ENCODE results near the gene ISCU.
A peak's percentile ranks its signal among the peaks of the same experiment; 100 is the strongest.

ISCU gene

DNA sequence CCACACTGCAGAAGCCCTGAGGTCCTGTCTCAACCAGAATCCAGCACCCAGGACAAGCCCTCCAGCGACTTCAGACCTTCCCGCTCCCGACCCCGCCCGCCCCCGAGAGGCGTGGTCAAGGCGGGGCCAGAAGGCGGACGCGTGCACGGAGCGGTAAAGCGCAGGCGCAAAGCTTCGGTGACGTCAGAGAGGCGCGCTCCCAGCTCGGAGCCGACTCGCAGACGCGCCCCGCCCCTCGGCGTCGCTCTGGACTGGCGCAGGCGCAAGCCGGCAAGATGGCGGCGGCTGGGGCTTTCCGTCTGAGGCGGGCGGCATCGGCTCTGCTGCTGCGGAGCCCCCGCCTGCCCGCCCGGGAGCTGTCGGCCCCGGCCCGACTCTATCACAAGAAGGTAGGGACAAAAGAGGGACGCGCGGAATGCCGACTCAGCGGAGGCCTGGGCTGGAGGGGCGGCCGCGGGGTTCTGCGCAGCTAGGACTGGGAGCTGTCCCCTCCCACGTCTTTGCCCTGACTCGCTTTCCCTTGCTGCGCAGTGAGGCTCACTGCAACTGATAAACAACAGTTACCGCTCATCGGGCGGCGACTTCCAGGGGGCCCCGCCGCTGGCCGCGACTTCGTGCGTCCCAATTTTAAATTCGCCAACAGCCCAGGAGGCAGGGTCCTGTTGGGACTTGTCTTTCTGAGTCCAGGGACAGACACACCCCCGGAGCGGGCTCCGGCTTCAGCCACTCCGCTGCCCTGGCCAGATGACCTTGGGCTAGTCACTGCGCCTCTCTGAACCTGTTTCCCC lies at the start of gene ISCU:
TSS of gene ISCU (plus strand) at position 249 of the 788 bp plus-strand sequence. CDS start at position 276, 27 bp downstream.
- DNase-seq (ENCODE audit: low read depth) = peak; percentile 97

DNA sequence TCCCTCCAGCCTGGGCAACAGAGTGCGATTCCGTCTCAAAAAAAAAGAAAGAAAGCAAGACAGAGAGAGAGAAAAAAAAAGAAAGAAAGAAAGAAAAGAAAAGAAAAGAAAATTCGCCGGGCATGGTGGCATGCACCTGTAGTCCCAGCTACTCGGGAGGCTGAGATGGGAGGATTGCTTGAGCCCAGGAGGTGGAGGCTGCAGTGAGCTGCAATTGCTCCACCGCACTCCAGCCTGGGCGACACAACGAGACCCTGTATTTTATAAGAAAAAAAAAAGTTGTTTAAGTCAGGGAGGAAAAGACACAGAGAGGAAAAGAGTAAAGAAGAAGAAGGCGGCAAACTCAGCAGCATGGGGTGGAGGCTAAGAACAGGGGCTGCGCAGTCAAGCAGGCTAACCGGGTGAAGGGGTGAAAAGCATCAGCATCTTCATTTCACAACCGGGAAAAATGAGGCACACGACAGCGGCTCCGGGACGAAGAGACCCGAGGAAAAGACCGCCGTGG lies 47.9 kb upstream of the ISCU start:
- DNase-seq (ENCODE audit: low read depth) = no peak

DNA sequence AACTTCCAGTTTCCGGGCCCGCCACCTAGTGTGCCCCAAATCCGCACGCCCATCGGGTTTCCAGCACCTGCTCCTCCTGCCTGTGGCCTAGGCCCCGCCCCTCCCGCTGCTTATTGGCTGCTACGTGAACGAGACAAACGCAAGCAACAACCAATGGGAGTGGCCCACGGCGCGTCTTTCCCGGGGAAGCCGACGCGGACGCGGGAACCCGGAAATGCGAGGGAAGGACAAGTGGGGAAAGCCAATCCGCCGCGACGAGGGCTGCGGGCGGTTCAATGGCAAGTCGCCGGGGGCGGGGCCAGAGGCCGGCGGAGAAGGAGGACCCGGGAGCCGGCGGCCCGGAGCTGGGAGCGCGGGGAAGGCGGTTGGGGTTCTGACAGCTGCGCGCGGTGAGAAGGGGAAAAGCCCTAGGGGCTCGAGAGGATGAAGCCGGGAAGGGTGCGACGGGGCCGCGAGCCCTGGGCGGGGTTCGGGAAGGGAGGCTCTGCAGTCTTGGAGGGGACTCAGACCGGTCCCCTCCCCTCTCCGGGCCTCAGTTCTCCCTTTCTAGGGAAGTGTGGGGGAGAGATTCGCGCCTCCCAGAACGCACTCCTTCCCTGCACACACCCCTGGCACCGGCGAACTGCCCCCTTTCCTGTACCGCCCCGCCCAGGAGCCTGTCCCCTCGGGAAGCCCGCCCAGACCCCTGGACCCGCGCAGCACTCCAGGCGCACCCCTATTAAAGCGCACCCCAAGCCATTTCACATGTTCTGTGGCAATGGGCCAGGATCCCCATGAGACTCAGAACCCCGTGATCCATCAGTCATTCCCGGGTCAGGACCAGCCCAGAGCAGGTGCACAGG lies 47.2 kb upstream of the ISCU start, which contains the start of gene FICD:
TSS of gene FICD (plus strand) at position 305 of the 842 bp plus-strand sequence. CDS start 1,696 bp downstream, outside the sequence.
- DNase-seq (ENCODE audit: low read depth) = peak; percentile 99

DNA sequence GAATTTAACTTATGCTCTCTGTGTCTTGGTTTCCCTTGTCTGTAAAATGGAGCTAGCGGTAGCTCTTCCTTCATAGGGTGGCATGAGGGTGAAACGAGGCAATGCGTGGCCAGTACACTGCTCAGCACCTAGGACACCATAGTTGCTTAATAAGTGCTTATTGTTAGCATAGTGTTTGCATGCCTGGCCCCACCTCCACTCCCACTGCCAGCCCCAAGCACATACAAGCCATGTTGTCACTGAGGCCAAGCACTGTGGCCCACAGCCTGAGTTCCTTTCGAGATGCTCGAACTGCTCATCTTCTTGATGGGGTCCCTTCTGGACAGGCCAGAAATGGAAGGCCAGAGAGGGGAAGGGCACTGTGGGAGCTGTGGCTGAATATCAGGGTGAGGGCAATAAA lies 46.5 kb upstream of the ISCU start:
- DNase-seq (ENCODE audit: low read depth) = no peak

DNA sequence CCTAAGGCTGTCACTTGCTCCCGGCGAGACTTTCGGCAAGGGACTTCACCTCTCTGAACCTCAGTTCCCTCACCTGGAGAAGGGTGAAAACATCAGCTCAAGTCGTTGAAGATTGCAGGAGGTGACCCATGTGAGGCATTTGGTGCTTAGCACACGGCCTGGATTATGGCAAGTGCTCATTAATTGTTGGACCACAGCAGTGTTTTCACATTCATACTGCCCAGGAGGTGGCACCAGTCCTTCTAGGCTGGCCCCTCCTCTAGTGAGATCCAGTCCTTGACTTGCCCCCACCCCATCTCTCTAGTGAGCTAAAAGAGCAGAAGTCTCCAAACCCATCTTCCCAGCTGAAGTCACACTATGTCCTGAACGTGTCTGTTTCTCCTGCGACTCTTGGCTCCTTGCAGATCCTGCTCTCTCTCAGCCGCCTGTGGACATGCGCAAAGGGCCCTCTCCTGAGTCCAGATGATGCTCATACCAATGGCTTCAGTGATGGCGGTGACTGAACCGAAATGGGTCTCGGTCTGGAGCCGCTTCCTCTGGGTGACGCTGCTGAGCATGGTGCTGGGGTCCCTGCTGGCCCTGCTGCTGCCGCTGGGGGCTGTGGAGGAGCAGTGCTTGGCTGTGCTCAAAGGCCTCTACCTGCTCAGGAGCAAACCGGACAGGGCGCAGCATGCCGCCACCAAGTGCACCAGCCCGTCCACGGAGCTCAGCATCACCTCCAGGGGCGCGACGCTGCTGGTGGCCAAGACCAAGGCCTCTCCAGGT lies 45.7 kb upstream of the ISCU start:
- peak; percentile 47 for DNase-seq (ENCODE audit: low read depth)

DNA sequence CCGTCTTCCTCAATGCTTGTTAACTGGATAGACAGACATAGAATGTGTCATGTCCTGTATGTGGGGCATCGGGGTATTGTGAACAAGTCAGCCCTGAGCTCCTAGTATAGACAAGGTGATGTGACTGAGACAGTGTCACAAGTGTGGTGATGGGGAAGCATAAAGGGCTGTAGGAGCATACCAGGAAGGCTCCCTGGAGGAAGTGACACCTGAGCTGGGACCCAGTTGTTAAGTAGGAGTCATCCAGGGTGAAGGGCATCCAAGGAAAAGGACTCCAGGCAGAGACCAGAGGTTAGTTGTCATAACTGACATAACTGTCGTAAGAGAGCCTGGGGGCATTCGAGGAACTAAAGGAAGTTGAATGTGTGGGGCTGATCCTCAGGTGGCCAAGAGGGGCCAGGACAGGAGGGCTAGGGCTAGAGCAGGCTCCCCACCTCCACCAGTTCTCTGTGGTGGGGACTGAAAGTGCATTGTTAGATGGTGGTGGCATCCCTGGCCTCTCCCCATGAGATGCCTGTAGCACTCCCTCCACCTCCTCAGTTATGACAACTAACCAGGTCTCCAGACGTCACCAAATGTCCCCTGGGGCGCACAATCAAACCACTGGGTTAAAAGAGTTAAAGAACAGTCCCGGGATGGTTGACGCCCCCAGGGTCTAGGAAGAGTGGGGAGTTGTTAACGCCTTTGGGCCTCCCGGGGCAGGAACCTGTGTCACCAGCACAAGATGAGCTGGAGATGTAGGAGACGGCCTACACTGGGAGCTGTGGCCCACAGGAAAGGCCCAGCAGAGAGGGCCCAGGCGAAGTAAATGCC lies 44.9 kb upstream of the ISCU start:
- no peak for DNase-seq (ENCODE audit: low read depth)

DNA sequence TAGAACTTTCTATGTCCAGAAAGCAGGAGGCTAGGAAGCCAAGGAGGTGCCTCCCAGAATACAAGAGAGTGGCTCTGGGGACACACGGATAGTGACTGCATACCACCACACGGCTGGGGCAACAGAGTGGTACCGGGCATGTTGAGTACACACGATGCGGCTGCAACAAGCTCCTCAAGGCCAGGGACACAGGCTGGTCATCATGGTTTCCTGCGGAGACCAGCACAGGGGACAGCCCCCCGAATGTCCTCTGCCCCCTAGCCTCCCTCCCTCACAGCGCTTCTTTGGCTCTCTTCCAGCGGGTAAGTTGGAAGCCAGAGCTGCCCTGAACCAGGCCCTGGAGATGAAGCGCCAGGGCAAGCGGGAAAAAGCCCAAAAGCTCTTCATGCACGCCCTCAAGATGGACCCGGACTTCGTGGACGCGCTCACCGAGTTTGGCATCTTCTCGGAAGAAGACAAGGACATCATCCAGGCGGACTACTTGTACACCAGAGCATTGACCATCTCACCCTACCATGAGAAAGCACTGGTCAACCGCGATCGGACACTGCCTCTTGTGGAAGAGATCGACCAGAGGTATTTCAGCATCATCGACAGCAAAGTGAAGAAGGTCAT lies 44.2 kb upstream of the ISCU start:
- DNase-seq (ENCODE audit: low read depth) = no peak

DNA sequence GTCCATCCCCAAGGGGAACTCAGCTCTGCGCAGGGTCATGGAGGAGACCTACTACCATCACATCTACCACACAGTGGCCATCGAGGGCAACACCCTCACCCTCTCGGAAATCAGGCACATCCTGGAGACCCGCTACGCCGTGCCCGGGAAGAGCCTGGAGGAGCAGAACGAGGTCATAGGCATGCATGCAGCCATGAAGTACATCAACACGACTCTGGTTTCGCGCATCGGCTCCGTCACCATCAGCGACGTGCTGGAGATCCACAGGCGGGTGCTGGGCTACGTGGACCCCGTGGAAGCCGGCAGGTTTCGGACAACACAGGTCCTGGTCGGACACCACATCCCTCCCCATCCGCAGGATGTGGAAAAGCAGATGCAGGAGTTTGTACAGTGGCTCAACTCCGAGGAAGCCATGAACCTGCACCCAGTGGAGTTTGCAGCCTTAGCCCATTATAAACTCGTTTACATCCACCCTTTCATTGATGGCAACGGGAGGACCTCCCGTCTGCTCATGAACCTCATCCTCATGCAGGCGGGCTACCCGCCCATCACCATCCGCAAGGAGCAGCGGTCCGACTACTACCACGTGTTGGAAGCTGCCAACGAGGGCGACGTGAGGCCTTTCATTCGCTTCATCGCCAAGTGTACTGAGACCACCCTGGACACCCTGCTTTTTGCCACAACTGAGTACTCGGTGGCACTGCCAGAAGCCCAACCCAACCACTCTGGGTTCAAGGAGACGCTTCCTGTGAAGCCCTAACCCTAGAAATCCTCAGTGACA lies 43.5 kb upstream of the ISCU start:
- no peak for DNase-seq (ENCODE audit: low read depth)

DNA sequence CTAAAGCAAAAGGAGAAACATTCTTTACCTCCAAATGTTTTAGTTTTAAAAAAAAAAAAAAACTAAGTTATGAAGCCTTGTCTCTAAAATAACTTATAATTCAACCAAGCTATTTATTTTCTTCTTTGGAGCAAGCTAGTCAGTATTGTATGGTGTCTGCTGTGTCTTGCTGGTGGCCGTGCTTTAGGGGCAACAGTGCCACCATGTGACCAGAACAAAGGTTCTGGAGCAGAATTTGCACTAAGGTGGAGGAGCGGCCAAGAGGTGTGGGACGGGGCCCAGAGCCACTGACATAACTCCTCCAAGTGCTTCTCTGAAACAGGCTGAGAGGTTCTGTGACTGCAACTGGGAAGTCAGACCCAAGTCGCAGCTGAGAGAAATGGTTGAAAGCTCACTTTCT lies 42.8 kb upstream of the ISCU start:
- DNase-seq (ENCODE audit: low read depth) = no peak

DNA sequence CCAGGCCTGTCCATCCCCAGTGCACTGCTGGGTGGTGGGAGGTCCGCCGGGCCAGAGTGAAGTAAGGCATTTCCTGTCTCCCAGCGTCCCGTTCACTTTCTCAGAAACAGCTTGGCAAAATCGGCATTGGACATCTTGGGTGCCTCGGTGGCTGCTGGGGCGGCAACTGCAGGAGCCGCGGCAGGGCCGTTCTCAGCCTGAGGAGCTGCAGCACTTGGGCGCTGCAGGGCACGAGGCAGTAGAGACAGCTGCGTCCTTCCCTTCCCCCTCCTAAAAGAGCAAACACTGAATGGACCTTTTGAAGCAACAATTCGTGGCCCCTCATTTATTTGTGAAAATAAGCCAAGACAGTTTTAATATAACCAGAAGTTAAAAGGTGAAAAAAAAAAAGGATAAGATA lies 39.0 kb upstream of the ISCU start:
- no peak for DNase-seq (ENCODE audit: low read depth)

DNA sequence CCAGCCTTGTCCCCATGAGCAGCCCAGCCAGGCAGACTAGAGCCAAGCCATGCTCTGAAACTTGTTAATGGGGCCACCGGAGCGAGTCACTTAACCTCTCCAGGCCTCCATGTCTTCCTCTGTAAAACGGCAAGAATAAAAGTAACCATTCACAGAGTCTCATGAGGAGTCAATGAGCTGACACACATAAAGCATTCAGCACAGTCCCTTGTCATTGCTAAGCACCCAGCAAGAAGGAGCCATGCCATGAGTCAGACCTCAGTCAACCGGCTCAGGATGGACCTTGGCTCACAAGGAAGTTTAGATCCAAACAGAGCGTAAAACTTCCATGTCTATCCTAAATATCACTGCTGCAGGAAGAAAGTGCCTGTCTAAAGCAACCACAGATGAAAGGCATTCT lies 36.7 kb upstream of the ISCU start:
- peak; percentile 92 for DNase-seq (ENCODE audit: low read depth)

DNA sequence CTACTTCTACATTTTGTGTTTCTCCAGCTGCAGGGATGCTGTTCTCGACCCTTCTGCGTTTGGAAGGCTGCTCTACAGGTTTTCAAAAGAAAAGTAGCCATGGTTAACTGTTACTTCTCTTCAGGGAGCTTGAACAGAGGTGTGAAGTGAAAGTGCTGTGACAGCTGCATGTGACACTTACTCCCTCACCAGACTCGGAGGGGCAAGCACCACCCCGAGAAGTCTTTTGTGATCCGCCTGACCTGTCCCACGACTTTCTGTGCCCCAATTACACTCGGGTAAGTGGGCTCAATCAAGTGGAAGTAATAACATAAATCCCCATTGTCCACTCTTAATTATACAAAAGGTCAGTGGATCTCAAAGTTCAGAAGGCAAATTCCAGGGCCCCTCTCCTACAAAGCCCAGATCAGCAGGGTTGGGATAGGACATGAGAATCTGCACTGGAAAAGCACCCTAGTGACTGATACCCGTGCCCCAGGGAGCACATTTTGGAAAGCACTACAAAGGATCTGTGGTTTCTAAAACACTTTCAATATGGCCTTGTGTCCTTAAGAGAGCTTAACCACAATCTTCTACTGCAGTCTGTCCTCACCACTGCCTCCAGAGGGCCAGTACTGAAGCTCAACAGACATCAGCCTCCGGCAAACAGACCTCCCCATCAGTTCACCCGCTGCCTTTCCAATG lies 35.8 kb upstream of the ISCU start:
- peak; percentile 54 for DNase-seq (ENCODE audit: low read depth)

DNA sequence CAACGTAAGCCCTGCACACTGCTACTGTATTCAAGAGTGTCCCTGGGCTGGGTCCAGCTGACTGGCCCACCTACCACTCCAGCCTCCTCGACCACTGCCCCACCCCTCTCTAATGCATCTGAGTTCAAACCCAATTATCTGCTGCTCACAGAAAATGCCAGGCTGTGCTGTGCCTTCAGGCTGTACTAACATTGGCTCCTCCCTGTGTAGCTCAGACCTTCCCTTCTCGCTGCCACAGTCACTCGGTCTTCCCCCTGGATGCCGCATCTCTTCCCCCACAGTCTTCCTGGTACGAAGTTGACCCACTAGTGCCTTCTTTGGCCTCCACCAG lies 35.3 kb upstream of the ISCU start:
- DNase-seq (ENCODE audit: low read depth) = no peak

DNA sequence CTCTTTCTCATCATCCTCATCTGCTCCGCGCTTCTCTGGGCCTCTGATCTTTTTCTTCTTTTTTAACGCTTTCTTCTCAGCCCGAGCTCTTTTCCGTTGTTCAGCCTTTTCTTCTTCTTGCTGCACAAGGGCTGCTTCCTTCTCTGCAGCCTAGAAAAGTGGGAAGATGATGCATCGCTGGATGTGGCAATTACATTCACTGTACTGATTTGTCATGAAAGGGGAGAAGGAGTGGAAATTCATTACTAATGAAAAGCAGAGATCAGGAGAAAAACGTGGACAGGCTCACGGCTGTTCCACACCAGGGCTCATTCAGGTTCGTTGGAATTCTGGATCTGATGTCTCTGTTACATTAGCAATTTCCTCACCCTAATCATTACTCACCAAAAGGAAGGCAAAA lies 32.2 kb upstream of the ISCU start:
- DNase-seq (ENCODE audit: low read depth) = no peak

DNA sequence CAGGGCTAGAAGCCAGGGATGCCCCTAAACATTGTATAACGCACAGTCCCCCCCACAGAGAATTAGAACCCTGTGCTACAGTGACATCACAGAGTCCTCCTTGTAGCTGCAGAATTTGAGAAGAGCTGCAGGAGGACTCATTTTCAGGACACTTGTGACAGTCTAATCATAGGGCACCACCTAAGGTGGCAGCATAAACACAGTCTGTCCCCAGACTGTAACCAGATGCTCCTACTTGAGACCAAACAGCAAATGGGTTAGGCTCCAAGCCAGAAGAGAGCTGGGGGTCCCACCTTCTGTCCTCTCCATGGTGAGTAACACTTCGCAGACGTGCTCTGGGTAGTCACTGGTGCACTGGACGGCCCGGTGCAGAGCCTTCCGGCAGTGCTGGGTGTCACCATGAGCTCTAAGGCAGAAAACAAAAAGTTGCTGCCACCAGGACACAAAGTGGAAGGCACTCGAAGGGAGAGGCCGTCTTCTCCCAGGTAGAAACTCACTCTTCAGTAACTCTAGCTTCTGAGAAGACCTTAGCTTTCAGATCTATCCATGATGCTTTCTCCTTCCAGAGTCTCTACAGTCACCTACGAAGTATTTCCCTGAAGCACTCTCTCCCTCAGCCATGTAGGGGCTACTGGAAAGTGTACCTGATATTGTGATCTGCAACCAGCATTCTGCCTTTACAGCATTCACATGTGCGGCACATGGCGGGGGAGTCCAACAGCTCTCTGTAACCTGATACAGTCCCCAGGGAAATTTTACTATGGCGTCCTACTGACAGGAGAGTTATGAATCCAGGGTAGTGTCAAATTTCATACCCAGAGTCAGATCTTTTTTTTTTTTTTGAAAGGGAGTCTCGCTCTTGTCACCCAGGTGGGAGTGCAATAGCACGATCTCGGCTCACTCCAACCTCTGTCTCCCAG lies 30.2 kb upstream of the ISCU start:
- DNase-seq (ENCODE audit: low read depth) = no peak

DNA sequence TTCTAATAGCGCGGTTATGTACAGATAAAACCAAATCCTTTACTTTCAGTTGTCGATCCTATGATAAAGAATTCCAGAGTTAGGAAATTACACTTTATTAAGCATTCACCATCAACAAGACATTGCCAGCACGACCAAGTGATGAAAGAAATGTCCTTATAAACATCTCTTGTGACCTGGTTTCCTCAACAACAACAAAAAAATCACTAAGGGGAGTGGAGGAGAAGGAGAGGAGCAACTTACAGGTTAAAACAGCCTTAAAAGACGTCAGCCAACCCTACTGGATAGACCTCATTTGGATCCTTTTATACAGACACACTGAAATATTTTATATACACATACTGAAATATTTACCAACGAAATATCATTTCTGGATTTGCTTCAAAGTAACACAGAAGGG lies 24.2 kb upstream of the ISCU start:
- DNase-seq (ENCODE audit: low read depth) = no peak

DNA sequence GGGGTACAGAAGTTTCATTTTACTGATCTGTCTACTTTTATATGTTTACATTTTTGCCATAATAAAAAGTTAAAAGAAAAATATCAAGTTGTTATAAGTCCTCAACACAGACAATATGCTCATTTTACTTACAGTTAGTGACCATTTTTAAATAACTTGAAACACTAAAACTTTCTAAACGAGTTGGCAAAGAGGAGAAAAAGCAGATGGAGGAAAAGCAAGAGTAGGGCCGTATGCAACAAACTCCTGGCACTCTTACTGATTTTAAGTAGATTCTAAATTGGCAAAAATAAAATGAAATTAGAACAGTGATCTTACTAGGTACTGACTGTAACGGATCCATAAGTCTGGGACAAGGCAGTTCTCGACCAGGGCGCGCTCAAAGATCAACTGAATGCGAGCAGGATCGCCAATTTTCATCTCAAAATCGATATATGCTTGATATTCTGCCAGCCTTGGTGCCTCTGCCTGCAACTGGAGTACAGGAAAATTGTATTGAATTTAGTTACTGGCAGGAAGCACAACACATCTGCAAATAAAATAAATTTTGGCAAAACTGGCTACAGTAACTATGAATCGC lies 23.7 kb upstream of the ISCU start:
- DNase-seq (ENCODE audit: low read depth) = no peak

DNA sequence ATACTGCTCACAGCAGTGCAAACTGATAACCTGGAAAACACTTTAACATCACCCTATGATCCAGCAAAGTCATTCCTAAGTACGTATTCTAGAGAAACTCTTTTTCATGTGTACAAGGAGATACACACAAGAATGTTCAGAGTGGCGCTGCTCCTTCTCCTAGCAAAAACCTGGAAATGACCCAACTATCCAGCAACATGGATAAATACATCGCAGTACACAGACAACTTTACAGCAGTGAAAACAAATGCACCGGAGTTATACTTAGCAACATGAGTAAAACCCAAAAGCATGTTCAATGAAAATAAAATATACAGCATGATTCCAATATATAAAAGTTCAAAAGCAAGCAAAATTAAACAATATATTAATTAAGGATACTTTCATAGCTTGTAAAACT lies 20.1 kb upstream of the ISCU start:
- no peak for DNase-seq (ENCODE audit: low read depth)

All from ELR (cell line).